SK-N-SH (cell line): ENCODE measurements around the gene TOX2. TPM values are rescaled to one million over a fixed set of nuclear protein-coding genes. Genes with fewer than 3 reads are reported as not detected.

ENCODE experiments used
- CTCF ChIA-PET: fragments of 300-600, 350-600 bp; formaldehyde crosslinking; extraction: SDS; loops from one replicate; lab custom pipeline; 2021; lab: Yijun Ruan, JAX
- POLR2A ChIA-PET: fragments of 350-600 bp; sonication (Branson Sonifier 250); formaldehyde crosslinking; extraction: SDS; loops from one replicate; lab custom pipeline; 2020; ENCODE audit warnings: antibody characterized with exemption, inconsistent platforms; lab: Yijun Ruan, JAX
- DNase-seq: peaks from one replicate; pipeline ENCODE4 v3.0.0; 2012
- H2AFZ ChIP-seq: fragments of 200-600 bp; sonication (generic); 2 replicates; pipeline ENCODE4 v1.8.1; 2016; ENCODE audit warnings: antibody characterized with exemption, mild to moderate bottlenecking, low read depth
- H3F3A ChIP-seq: fragments of 200-600 bp; sonication (generic); replicated peaks from 2 replicates; pipeline ENCODE3; 2016; ENCODE audit warnings: antibody characterized with exemption, mild to moderate bottlenecking; ENCODE audit not compliant: insufficient read depth
- H3K27ac ChIP-seq, 2 experiments: fragments of 200-500 bp in 1 of 2; fragments of 200-600 bp in 1 of 2; sonication (Bioruptor generic) in 1 of 2; sonication (generic), shearing (Covaris generic) in 1 of 2; 2 replicates each; pipeline versions ENCODE4 v1.5.1 to v1.6.1; 2014 to 2016; ENCODE audit warnings: low read depth in 2 of 2, inconsistent platforms in 1 of 2, low read length in 1 of 2, mild to moderate bottlenecking in 1 of 2, mixed read lengths in 1 of 2
- H3K27me3 ChIP-seq: fragments of 200-600 bp; sonication (generic), shearing (Covaris generic); 2 replicates; pipeline ENCODE4 v1.6.1; 2016; ENCODE audit warnings: mixed run types; ENCODE audit not compliant: insufficient read depth
- H3K36me3 ChIP-seq, 2 experiments: fragments of 200-500 bp in 1 of 2; fragments of 200-600 bp in 1 of 2; sonication (Bioruptor generic) in 1 of 2; sonication (generic) in 1 of 2; replicated peaks in 1 of 2; 2 replicates each; pipeline versions ENCODE3 to v1.5.1; 2014 to 2016; ENCODE audit warnings: low read length in 1 of 2, mild to moderate bottlenecking in 1 of 2; ENCODE audit not compliant: insufficient read depth in 2 of 2, control insufficient read depth in 1 of 2
- H3K4me1 ChIP-seq, 2 experiments: fragments of 200-500 bp in 1 of 2; fragments of 200-600 bp in 1 of 2; sonication (Bioruptor generic) in 1 of 2; sonication (generic), shearing (Covaris generic) in 1 of 2; 2 replicates each; pipeline versions ENCODE4 v1.5.1 to v1.6.1; 2014 to 2016; ENCODE audit warnings: low read depth in 1 of 2, low read length in 1 of 2, mixed run types in 1 of 2; ENCODE audit not compliant: insufficient read depth in 2 of 2, control insufficient read depth in 1 of 2
- H3K4me2 ChIP-seq: fragments of 200-600 bp; sonication (generic), shearing (Covaris generic); 2 replicates; pipeline ENCODE4 v1.6.1; 2017; ENCODE audit warnings: mixed run types
- H3K4me3 ChIP-seq, 2 experiments: fragments of 200-500 bp in 1 of 2; fragments of 200-600 bp in 1 of 2; sonication (Bioruptor generic) in 1 of 2; sonication (generic), shearing (Covaris generic) in 1 of 2; 2 replicates each; pipeline versions ENCODE4 v1.5.1 to v1.8.1; 2014 to 2016; ENCODE audit warnings: low read depth in 2 of 2, inconsistent platforms in 1 of 2, low read length in 1 of 2, mild to moderate bottlenecking in 1 of 2, mixed read lengths in 1 of 2, moderate library complexity in 1 of 2
- H3K79me2 ChIP-seq: fragments of 200-600 bp; sonication (generic); 2 replicates; pipeline ENCODE4 v1.8.1; 2017; ENCODE audit warnings: mild to moderate bottlenecking; ENCODE audit not compliant: insufficient read depth
- H3K9ac ChIP-seq: fragments of 200-600 bp; sonication (generic); 2 replicates; pipeline ENCODE4 v1.6.1; 2017; ENCODE audit warnings: mixed run types
- H3K9me2 ChIP-seq: fragments of 200-600 bp; sonication (generic); 2 replicates; pipeline ENCODE4 v1.6.1; 2017; ENCODE audit warnings: mixed run types
- H3K9me3 ChIP-seq: fragments of 200-600 bp; sonication (generic); 2 replicates; pipeline ENCODE4 v1.6.1; 2017; ENCODE audit warnings: mixed run types, mild to moderate bottlenecking, moderate library complexity
- H4K20me1 ChIP-seq: fragments of 200-600 bp; sonication (generic); 2 replicates; pipeline ENCODE4 v1.6.1; 2017; ENCODE audit warnings: mild to moderate bottlenecking, mixed run types; ENCODE audit not compliant: insufficient read depth
- RAD21 ChIP-seq: IDR thresholded peaks from 2 replicates; pipeline ENCODE4 v1.6.1; 2012; ENCODE audit warnings: mild to moderate bottlenecking, low read length
- REST ChIP-seq: IDR thresholded peaks from 2 replicates; pipeline ENCODE4 v1.6.1; 2012; ENCODE audit warnings: mild to moderate bottlenecking, low read depth, low read length, moderate library complexity
- RFX5 ChIP-seq: IDR thresholded peaks from 2 replicates; pipeline ENCODE4 v1.6.1; 2012; ENCODE audit warnings: mild to moderate bottlenecking, improper control_type of control experiment, low read length
- SIN3A ChIP-seq: IDR thresholded peaks from 2 replicates; pipeline ENCODE4 v1.6.1; 2012; ENCODE audit warnings: low read depth, mild to moderate bottlenecking, low read length, moderate library complexity, borderline replicate concordance
- WGBS: methylation state at CpG from one replicate; pipeline ENCODE4 v1.1.6; 2017; ENCODE audit warnings: low lambda C conversion rate; 5-methylcytosine and 5-hydroxymethylcytosine counted together
- polyA plus RNA-seq, 3 experiments: library from polyadenylated mRNA; depleted of rRNA; stranded (reverse); fragments of >200 nt; gene quantifications; 2 replicates each; pipeline ENCODE4 v1.2.3, GENCODE V29; 2012

The TOX2 gene
- polyA plus RNA-seq, 1 of the 3 experiments (the other 2 are of a cell fraction), result 15.4 TPM

- no peak for TF ChIP-seq RFX5
- TF ChIP-seq, all 33 proteins: peak for 0
- no peak overlapping the region for H3K9ac ChIP-seq
- ChIA-PET CTCF (no interaction called here), POLR2A (no interaction called here)
- no peaks in the 10 kb centered on the region for H3F3A ChIP-seq
- H3K36me3 ChIP-seq, result no peaks in the 10 kb centered on the region
- H3K9me2 ChIP-seq, result no peaks in the 10 kb centered on the region
- no peaks in the 10 kb centered on the region for H4K20me1 ChIP-seq
- no peak overlapping the region for H3K4me3 ChIP-seq
- H3K27me3 ChIP-seq, result no peaks in the 10 kb centered on the region
- no peak for DNase-seq
- 57% methylated on average over 5 of the region's 5 CpGs for WGBS
- H2AFZ ChIP-seq, result no peak overlapping the region
- H3K9me3 ChIP-seq, result no peaks in the 10 kb centered on the region
- H3K27ac ChIP-seq, result no peak overlapping the region
- no peak overlapping the region for H3K4me2 ChIP-seq
- H3K79me2 ChIP-seq, result no peaks in the 10 kb centered on the region
- H3K4me1 ChIP-seq, result peaks cover 0 to 5% of the 10 kb centered on the region in 2 experiments; a peak in 1 of 4 replicates
These were observed 14.6 kb upstream of the TOX2 start for GRCh38 chr20:43900121-43900466.

GRCh38 chr20:43900496-43900895 is 14.2 kb upstream of the TOX2 start:
- ChIA-PET CTCF (no interaction called here), POLR2A (no interaction called here)
- H4K20me1 ChIP-seq, result no peaks in the 10 kb centered on the region
- no peak overlapping the region for H3K4me2 ChIP-seq
- peaks cover 0 to 5% of the 10 kb centered on the region in 2 experiments; a peak in 1 of 4 replicates for H3K4me1 ChIP-seq
- WGBS, result 73% methylated on average over 4 of the region's 4 CpGs
- H3K79me2 ChIP-seq, result no peaks in the 10 kb centered on the region
- no peak for TF ChIP-seq RAD21
- no peak for TF ChIP-seq REST
- H3K36me3 ChIP-seq, result no peaks in the 10 kb centered on the region
- no peaks in the 10 kb centered on the region for H3K27me3 ChIP-seq
- H3K9me3 ChIP-seq, result no peaks in the 10 kb centered on the region
- no peak overlapping the region for H3K27ac ChIP-seq
- H3K4me3 ChIP-seq, result no peak overlapping the region
- DNase-seq, result no peak
- no peak overlapping the region for H2AFZ ChIP-seq
- no peaks in the 10 kb centered on the region for H3F3A ChIP-seq
- no peaks in the 10 kb centered on the region for H3K9me2 ChIP-seq
- no peak overlapping the region for H3K9ac ChIP-seq

GRCh38 chr20:43901296-43901695 is 13.4 kb upstream of the TOX2 start:
- H3K9me2 ChIP-seq, result no peaks in the 10 kb centered on the region
- POLR2A ChIA-PET, result interaction anchor here (0.7 kb wide), 1 partner anchor 110 kb away, joined by 3 read pairs; no protein-coding TSS in a partner anchor
- TF ChIP-seq SIN3A, result no peak
- no peak overlapping the region for H3K4me3 ChIP-seq
- H3K27ac ChIP-seq, result no peak overlapping the region
- no peaks in the 10 kb centered on the region for H3K27me3 ChIP-seq
- no peak for DNase-seq
- CTCF ChIA-PET, result no interaction called here
- H2AFZ ChIP-seq, result no peak overlapping the region
- H3K4me2 ChIP-seq, result no peak overlapping the region
- 84% methylated on average over 3 of the region's 3 CpGs for WGBS
- H4K20me1 ChIP-seq, result no peaks in the 10 kb centered on the region
- no peaks in the 10 kb centered on the region for H3K79me2 ChIP-seq
- no peaks in the 10 kb centered on the region for H3K36me3 ChIP-seq
- peaks cover 0 to 5% of the 10 kb centered on the region in 2 experiments; a peak in 1 of 4 replicates for H3K4me1 ChIP-seq
- H3K9ac ChIP-seq, result no peak overlapping the region
- H3K9me3 ChIP-seq, result no peaks in the 10 kb centered on the region
- H3F3A ChIP-seq, result no peaks in the 10 kb centered on the region
